ENCODE results near the gene IGFL4.

The IGFL4 gene

GRCh38 chr19:46065486-46066071, 24.8 kb upstream of the IGFL4 start:
- in situ Hi-C loops (cut with MboI; ENCODE audit: low sequenced_read_pairs), result no loop called here

DNA sequence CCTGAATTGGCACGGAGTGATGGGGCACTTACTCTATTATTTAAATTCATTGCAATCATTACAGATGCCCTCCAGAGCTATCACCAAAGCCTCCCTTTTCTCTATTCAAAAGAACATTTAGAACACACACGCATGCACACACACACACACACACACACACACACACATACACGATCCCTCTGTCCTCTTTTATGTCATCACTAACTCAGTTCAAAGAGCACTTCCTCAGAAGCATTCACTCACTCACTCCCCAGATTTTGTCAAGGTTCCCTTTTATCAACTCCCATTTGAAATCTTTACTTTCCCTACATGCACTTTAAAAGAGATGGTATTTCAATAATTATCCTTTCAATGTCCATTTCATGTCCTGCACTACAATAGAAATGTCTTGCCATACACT, 22.4 kb upstream of the IGFL4 start:
- in situ Hi-C loops (cut with MboI; ENCODE audit: low sequenced_read_pairs), result no loop called here

GRCh38 chr19:46060012-46060411, 19.2 kb upstream of the IGFL4 start:
- in situ Hi-C loops (cut with MboI; ENCODE audit: low sequenced_read_pairs), result no loop called here

GRCh38 chr19:46058778-46059177, 18.0 kb upstream of the IGFL4 start:
- in situ Hi-C loops (cut with MboI; ENCODE audit: low sequenced_read_pairs), result no loop called here

GRCh38 chr19:46056536-46056935, 15.7 kb upstream of the IGFL4 start:
- in situ Hi-C loops (cut with MboI; ENCODE audit: low sequenced_read_pairs), result no loop called here

GRCh38 chr19:46052896-46053295, 12.1 kb upstream of the IGFL4 start:
- in situ Hi-C loops (cut with MboI; ENCODE audit: low sequenced_read_pairs), result no loop called here

DNA sequence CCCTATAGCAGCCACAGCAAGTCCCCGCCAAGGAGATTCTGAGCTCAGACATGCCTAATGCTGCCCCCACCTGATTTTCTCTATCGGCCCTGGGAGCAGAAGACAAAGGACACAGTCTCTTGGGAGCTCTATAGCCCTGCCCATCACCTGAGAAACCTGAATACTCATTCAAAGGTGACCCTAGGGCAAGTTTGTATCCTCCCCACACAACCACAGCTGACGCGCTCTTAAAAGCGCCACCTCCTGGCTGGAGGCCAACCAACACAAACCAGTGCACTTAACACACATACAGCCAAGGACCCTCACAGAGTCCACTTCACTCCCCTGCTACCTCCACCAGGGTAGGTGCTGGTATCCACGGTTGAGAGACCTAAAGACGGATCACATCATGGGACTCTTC, 8.8 kb upstream of the IGFL4 start:
- in situ Hi-C loops (cut with MboI; ENCODE audit: low sequenced_read_pairs), result no loop called here

GRCh38 chr19:46043519-46043918, 2.7 kb upstream of the IGFL4 start:
- in situ Hi-C loops (cut with MboI; ENCODE audit: low sequenced_read_pairs), result no loop called here

GRCh38 chr19:46042252-46042883, 1.6 kb upstream of the IGFL4 start:
- in situ Hi-C loops (cut with MboI; ENCODE audit: low sequenced_read_pairs), result no loop called here

DNA sequence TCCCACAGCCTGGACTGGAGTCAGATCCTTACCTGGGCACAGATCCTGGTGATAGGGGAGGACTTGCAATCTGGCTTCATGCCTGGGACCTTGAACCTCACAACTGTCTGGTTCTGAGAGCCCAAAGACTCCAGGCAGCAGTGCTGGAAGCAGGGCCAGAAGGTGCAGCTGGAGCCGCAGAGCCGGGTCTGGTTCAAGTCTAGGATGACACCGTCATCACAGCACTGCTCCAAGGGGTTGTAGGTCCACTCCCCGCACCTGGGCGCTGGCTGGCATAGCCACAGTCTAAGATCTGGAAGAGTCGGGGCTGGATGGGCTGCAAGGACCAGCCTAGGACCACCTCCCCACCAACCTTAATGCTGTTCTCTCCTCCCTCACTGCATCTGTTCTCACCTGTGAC, 677 bp downstream of the IGFL4 start:
- in situ Hi-C loops (cut with MboI; ENCODE audit: low sequenced_read_pairs), result no loop called here

- in situ Hi-C loops (cut with MboI; ENCODE audit: low sequenced_read_pairs), result no loop called here
Measured at GRCh38 chr19:46036744-46037128, 4.1 kb downstream of the IGFL4 start.

GRCh38 chr19:46035986-46036743, 4.6 kb downstream of the IGFL4 start:
- in situ Hi-C loops (cut with MboI; ENCODE audit: low sequenced_read_pairs), result no loop called here

GRCh38 chr19:46035546-46035945, 5.3 kb downstream of the IGFL4 start:
- in situ Hi-C loops (cut with MboI; ENCODE audit: low sequenced_read_pairs), result no loop called here

DNA sequence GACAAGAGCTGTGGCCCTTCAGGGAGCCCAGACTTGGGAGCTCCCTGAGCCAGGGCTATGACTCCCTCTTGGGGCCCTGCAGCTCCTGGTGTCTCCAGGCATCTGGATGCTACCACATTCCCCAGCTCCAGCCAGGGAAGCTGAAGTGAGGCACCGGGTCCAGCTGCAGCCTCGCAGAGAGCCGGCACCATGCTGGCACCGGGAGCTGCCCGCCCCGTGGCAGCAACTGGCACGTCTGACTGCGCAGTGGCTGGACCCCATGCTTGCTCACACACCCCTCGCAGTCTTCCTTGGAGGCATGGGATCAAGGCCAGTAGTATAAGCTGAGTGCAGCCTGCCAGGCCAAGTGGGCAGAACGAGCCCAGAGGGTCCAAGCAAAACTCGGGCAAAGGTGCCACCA, 7.4 kb downstream of the IGFL4 start:
- in situ Hi-C loops (cut with MboI; ENCODE audit: low sequenced_read_pairs), result no loop called here

GRCh38 chr19:46032597-46033025, 8.2 kb downstream of the IGFL4 start:
- in situ Hi-C loops (cut with MboI; ENCODE audit: low sequenced_read_pairs), result no loop called here

DNA sequence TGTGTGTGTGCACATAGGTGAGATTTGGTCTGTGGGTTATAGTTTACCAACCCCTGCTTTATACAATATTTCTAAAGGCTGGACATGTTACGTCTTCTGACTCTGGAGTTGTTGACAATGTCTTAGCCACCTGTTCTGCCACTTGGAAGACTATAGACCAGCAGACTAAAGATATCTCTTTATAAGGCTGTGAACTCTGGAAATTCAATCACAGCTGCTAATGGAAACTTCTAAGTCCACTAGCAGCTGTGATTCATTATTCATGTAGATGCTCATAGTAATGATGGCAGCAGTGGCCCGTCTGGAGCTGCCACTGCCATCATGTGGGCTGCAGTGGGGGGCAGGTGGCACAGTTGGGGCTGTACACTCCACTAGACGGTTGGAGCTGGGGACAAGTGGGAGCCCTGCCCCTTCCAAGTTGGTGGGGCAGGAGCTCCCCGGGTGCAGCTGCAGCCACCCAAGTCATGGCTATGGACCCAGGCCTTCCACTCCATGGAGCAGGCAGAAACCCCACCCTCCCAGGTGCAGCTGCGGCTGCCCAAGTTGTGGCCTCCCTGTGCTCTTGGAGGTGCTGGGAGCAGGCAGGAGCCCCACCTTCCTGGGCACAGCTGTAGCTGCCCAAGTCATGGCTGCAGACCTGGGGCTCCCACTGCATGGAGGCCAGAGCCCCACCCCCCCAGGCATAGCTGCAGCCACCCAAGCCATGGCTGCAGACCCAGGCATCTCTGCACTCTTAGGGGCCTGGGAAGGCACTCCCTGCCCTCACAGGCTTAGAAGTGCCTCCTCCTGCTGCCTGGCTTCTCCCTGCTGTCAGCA, 8.8 kb downstream of the IGFL4 start:
- in situ Hi-C loops (cut with MboI; ENCODE audit: low sequenced_read_pairs), result no loop called here

DNA sequence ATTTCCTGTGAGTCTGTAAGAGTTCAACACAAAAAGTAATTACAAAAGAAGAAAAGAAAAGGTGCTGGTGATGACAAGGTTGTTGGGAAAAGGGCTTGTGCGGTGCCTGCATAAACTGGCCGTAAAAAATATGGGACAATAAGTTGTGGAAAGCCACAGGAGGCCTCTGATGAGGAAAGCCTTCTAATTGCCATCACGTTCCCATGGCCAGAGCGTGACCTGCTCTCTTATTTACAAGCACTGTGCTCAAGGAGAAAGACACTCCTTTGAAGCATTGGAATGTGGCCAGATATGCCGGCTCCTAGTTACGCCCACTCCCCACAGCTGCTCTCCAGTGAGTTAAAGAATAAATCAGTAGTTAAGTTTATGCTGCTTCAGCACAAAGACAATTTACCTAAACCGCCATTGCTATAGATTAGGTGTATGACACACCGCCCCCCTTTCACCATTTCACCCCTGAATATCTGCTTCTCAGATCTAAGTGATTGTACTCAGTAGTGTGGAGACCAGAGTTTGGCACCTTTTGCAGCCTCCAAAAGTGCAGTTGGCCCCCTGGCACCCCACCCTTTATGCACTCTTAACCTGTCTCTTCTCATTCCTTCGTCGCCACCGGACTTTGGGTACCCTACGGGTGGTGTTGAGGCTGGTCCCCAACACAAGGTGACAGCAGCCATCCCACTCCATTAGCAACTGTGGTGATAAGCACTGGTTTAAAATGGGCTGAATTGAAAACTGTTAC, 9.8 kb downstream of the IGFL4 start:
- in situ Hi-C loops (cut with MboI; ENCODE audit: low sequenced_read_pairs), result no loop called here

DNA sequence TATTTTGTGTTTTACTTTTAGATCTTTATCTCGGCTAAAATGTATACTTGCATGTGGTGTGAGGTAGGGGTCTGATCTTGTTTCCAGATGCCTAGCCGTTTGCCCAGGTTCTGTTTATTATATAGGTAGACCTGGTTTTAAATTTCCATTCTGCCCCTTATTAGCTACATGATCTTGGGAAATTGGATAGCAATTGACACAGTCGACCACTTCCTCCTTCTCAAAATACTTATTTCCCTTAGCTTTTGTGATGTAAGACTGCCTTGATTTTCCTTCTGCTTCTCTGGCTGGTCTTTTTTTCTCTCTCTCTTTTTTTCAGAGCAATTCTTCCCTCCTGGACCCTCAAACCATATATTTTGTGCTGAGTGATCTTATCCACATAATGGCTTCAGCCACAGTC, 15.0 kb downstream of the IGFL4 start:
- in situ Hi-C loops (cut with MboI; ENCODE audit: low sequenced_read_pairs), result no loop called here

DNA sequence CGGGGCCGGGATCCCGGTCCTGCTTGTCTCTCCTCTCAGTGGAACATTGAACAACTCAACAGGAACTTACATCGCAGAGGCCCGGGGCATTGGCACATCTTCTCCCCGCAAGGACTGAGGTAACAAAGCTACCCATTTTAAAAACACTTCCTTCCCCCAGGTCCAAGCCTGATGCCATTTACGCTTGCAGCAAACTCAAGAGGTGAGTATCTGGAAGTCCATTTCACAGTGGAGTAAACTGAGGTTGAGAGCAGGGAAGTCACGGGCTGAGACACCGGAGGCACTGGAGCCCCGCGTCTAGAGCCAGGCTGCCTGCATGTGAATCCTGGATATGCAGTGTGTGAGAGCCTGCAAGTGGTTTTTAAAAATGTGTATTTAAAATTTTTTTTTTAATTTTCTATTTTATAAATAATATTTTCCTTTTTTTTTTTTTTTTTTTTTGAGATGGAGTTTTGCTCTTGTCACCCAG, 17.5 kb downstream of the IGFL4 start:
- in situ Hi-C loops (cut with MboI; ENCODE audit: low sequenced_read_pairs), result no loop called here

DNA sequence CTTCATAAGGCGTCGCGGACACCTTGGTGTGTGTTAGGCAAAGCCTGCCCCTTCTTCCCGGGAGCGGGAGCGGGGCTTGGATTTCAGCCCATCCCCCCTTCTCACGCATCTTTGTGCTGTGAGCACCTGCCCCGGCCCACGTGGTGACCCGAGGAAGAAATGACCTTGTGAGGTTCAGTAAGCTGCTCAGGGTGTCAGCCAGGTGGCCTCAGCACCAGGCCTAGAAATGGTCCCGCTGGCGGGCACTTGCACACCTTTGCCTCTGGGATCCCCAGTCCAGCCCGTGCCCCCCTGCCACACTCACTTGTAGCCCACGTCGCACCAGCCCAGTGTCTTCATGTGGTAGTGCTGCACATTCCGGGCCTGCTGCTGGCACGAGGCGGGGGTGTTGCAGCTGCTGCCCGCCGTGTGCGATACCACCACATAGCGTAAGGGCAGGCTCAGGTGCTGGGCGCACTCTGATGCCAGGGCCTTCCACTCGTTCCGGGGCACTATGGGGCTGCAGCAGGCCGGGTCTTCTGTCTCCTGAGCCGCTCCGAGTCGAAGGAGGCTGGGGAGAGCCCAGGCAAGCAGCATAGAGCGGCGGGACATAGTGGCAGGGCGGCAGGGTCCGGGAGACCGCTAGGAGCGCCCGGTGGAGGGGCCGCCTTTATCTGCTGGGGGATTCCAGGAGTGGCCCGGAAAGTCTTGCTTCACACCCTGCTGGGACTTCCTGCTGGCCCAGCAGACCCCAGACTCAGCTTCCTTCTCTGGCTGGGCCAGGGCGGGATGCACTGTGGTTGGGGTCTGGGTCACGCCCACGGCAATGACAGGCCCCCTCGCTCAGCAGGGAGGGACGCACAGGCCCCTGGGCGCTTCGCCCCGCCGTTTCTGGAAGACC, 18.1 kb downstream of the IGFL4 start, which contains the start of gene PGLYRP1:
Gene PGLYRP1, minus strand, starts transcription at position 623 of the 880 bp plus-strand sequence. Its CDS starts 32 bp downstream, at position 591.
- in situ Hi-C loops (cut with MboI; ENCODE audit: low sequenced_read_pairs), result no loop called here

All from hTERT RPE-1 (cell line).